Measurements from ENCODE around the gene MRPS27.

- TF ChIP-seq CTCF (IDR thresholded peaks at IDR 0.05) (no peak), MAZ (IDR thresholded peaks at IDR 0.05; ENCODE audit: borderline replicate concordance, low read depth, low read length) (no peak), CHD2 (IDR thresholded peaks at IDR 0.05; ENCODE audit: low read length, partially characterized antibody) (no peak), CEBPB (IDR thresholded peaks at IDR 0.05) (no peak), MYC (IDR thresholded peaks at IDR 0.05; ENCODE audit: borderline replicate concordance, low read length) (no peak), MAX (IDR thresholded peaks at IDR 0.05) (no peak), ESRRA (IDR thresholded peaks at IDR 0.05; ENCODE audit: borderline replicate concordance, low read length) (no peak)
These were observed 6.2 kb upstream of the MRPS27 start for GRCh38 chr5:72326306-72326649.
